Prostate gland (tissue), 2 donors: Measurements from ENCODE around the gene UFSP2.

Experiments
- POLR2A ChIP-seq: fragments of 450-650 bp; IDR thresholded peaks from one replicate; pipeline ENCODE4 v1.6.1; 2016; ENCODE audit warnings: antibody characterized with exemption, mild to moderate bottlenecking
- POLR2AphosphoS5 ChIP-seq: sonication (generic); formaldehyde crosslinking; IDR thresholded peaks from one replicate; pipeline ENCODE4 v1.6.1; 2017; ENCODE audit warnings: antibody characterized with exemption
- TF ChIP-seq, protein P1 (sequence below), 4 experiments: fragments of 200-600 bp in 2 of 4; fragments of 450-650 bp in 2 of 4; sonication (generic) in 2 of 4; IDR thresholded peaks; 1 replicate in 3 of 4; 2 replicates in 1 of 4; pipeline ENCODE4 v1.5.1; 2016 to 2019; ENCODE audit warnings: antibody characterized with exemption in 4 of 4, mild to moderate bottlenecking in 2 of 4, moderate library complexity in 2 of 4

DNA sequence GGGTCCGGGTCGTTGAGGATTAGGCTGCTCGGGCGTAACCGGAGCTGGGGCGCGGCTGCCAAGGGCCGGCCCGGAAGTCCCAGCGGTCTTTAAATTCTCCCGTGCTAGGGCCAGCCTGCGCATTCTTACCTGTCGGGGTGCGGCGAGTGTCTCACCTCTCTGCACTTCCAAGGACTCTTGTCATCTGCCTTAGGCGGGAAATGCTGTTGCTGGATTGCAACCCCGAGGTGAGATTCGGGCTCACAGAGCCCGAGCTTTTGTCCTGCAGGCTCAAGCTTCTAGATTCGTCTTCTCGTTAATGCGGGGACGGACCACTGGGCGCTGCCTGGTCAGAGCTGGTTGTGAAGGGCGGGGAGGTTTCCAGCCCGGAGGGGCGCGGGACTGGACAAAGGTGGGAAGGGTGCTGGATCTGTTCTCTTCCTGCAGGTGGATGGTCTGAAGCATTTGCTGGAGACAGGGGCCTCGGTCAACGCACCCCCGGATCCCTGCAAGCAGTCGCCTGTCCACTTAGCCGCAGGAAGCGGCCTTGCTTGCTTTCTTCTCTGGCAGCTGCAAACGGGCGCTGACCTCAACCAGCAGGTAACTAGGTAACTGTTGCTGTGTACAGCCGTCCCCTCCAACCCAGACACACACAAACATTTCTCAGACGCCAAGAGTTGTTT is 28.9 kb downstream of the UFSP2 start, which contains the start of gene ANKRD37:
- TF ChIP-seq POLR2A (peak; percentile 65), POLR2AphosphoS5 (peak; percentile 84)
- TF ChIP-seq, protein P1, sequence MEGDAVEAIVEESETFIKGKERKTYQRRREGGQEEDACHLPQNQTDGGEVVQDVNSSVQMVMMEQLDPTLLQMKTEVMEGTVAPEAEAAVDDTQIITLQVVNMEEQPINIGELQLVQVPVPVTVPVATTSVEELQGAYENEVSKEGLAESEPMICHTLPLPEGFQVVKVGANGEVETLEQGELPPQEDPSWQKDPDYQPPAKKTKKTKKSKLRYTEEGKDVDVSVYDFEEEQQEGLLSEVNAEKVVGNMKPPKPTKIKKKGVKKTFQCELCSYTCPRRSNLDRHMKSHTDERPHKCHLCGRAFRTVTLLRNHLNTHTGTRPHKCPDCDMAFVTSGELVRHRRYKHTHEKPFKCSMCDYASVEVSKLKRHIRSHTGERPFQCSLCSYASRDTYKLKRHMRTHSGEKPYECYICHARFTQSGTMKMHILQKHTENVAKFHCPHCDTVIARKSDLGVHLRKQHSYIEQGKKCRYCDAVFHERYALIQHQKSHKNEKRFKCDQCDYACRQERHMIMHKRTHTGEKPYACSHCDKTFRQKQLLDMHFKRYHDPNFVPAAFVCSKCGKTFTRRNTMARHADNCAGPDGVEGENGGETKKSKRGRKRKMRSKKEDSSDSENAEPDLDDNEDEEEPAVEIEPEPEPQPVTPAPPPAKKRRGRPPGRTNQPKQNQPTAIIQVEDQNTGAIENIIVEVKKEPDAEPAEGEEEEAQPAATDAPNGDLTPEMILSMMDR (IDR thresholded peaks at IDR 0.05): no peak
